ENCODE data around the gene IGSF21.

Gene IGSF21

DNA sequence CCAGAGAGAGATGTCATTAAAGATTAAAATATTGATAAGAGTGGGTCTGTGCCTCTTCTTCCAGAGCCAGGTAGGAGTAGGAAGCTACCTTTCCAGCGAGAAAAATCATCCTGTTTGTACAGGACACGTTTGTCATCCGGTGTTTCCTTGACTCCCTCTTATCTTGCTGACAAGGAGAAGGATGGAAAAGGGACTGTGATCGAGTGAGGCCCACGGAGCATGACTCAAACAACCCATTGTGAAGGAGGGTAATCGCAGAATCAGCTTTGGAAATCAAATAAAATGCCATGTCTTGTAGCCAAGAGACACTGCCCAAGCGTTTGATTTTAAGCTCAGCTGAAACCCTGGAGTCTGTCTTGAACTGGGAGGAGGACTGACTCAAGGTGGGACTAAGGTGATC lies 97.7 kb downstream of the IGSF21 start:
- no peak for DNase-seq (ENCODE audit: low read depth, low spot score)

- DNase-seq (ENCODE audit: low read depth, low spot score), result no peak
Measured at GRCh38 chr1:18211764-18212163, 104.2 kb downstream of the IGSF21 start.

- no peak for DNase-seq (ENCODE audit: low read depth, low spot score)
Measured at GRCh38 chr1:18217398-18218043, 109.9 kb downstream of the IGSF21 start.

DNA sequence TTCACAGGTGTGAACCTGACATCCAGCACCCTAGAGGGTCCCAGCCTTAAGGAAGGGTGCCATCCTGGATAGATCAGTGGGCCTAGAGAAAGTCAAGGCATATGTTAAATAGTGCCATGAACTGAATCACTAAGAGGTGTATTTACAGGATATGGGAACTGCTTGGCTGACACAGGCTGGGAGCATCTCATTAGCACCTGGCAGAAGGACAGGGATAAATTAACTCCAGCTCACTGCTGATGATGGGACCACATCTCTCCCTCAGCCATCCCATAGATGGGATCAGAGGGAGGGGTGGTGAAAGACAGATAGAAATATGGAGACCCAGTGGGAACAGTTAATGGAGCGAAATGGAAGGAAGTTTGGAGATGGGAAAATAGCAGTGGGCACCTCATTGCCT lies 122.0 kb downstream of the IGSF21 start:
- DNase-seq (ENCODE audit: low read depth, low spot score), result no peak

- no peak for DNase-seq (ENCODE audit: low read depth, low spot score)
Measured at GRCh38 chr1:18230321-18230720, 122.7 kb downstream of the IGSF21 start.

DNA sequence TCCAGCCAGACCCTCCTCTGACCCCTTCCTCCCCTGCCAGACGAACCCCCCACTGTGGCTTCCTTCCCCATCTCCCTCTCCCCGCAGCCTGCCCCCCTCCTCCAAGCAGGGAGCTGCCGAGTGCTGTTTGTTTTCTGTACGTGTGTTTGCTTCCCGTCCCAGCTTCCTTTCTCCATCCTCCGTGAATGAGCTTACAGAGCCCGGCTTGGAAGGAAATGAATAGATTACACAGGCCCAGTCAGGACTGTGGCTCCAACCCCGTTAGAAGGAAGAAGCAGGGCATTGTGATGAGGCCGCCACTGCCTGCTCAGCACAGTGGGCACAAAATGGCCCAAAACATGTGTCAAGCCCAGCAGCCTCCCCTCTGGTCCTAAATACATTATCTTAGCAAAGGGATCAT lies 123.2 kb downstream of the IGSF21 start:
- no peak for DNase-seq (ENCODE audit: low read depth, low spot score)

DNA sequence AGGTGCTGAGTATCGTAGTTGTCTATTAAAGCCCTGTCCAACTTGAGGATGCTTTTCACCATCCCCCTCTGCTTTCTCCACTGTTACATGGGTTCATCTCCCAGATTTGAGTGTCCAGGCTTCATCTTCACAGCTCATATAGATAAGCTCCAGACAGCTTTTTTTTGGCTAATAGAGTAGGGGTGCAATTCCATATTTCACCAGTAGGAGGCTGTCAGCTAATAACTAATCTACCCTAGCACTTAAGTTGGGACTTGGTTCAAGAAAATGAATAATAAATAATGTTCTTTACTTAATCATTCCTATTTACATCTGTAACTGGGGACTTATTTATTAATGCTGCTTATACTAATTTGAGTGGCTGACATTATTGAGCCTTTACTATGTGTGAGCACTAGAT lies 124.5 kb downstream of the IGSF21 start:
- DNase-seq (ENCODE audit: low read depth, low spot score), result no peak

- DNase-seq (ENCODE audit: low read depth, low spot score), result no peak
Measured at GRCh38 chr1:18233176-18233864, 125.7 kb downstream of the IGSF21 start.

- DNase-seq (ENCODE audit: low read depth, low spot score), result peak; percentile 32
Measured at GRCh38 chr1:18234790-18235242, 127.2 kb downstream of the IGSF21 start.

DNA sequence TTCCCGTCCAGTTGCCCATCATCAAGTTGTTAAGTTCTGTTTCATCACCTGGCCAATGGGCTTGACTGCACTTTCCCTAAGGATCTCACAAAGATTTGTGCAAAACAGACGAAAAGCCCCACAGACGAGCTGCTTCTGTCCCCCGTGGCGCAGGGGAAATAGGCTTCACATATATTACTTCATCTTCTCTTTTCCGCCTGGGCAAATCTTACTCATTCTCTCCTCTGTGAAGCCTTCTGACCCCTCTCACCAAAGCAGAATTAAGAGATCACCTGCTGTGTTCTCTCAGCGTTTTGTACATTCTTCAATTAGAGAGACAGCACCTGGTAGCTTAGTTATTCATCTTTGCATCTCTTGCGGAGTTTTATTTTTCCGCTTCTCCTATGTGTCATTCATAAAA lies 129.8 kb downstream of the IGSF21 start:
- no peak for DNase-seq (ENCODE audit: low read depth, low spot score)

- DNase-seq (ENCODE audit: low read depth, low spot score), result no peak
Measured at GRCh38 chr1:18238190-18238589, 130.6 kb downstream of the IGSF21 start.

DNA sequence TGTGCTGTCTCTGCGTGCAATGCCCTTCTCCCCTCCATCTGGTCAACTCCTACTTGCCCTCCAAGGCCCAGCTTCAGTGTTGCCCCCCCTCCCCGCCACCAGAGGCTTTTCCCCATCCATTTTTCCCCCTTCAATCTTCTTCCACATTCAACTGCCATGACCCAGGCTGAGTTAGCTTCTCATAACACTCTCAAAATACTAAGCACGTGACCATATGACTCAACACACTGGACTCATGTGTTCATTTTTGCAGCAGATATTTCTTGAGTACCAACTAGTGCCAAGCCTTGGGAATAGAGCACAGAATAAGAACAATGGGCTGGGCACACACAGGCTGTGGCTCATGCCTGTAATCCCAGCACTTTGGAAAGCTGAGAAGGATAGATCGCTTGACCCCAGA lies 132.1 kb downstream of the IGSF21 start:
- no peak for DNase-seq (ENCODE audit: low read depth, low spot score)

GRCh38 chr1:18240906-18241305 lies 133.3 kb downstream of the IGSF21 start:
- DNase-seq (ENCODE audit: low read depth, low spot score), result no peak

GRCh38 chr1:18241891-18242290 lies 134.3 kb downstream of the IGSF21 start:
- DNase-seq (ENCODE audit: low read depth, low spot score), result no peak

DNA sequence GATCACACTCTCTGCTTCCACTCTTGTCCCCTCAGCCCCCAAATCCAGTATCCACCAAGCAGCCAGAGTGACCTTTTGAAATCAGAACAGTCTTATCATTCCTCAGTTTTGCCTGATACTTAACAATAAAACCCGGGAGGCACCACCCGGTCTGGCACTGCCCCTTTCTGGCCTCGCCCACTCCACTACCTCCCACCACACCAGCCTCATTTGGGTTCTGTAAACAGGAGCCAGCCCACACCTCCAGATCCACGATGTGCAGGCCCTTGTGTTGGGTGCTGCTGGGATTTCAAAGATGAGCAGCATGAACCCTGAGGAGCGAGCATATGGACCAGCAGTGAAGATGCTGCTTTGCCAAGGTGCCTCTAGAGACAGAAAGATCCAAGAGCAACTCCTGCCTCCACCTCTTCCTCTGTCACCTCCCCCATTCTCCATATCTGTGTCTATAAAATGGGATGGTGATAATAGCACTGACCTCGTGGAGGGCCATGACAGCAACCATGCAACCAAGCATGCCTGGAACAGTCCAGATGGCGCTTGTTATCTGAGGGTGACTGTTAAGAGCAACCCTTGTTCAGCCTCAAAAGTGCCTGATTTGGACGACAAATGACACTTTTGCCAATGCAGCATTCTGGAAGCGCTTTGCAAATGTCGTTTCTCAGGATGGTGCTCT lies 136.0 kb downstream of the IGSF21 start:
- no peak for DNase-seq (ENCODE audit: low read depth, low spot score)

GRCh38 chr1:18244762-18245161 lies 137.2 kb downstream of the IGSF21 start:
- no peak for DNase-seq (ENCODE audit: low read depth, low spot score)

GRCh38 chr1:18245647-18246046 lies 138.0 kb downstream of the IGSF21 start:
- no peak for DNase-seq (ENCODE audit: low read depth, low spot score)

GRCh38 chr1:18246543-18246942 lies 138.9 kb downstream of the IGSF21 start:
- DNase-seq (ENCODE audit: low read depth, low spot score), result no peak

DNA sequence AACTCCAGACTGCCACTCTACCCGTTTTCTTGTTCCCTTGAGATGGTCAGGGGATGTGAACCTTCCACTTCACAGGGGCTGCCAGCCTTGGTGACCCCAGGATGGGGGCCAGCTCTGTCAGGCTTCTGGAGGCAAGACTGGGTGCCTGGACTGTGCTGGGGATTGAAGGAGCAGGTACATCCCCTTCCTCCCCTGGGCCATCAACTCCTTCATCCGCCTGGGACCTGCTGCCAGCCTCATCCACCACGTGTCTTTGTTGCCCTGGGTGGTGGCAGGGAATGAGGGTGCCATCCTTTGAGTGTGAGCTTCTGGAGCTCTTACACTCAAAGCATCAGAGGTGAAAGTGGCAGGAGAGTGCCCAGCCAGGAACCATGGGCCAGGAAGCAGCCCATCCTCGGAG lies 139.6 kb downstream of the IGSF21 start:
- DNase-seq (ENCODE audit: low read depth, low spot score), result no peak

DNA sequence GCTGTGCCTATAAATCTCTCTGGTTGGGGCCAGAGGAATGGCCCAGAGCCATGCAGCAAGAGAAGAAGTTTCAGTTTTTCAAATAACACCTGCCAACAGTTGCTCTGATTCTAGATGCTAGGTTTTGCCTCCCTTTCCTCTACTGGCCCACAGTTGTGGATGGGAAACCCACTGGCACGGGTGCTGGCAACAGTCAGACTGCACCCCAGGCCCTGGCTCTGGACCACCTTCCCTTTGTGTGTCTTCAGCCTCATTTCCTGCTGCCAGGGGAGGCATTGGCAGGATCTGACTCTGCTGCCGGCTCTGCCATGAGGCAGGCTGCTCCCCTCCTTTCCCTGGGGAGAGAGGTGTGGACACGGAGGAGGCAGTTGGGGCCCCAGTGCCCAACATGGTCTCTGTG lies 142.0 kb downstream of the IGSF21 start:
- no peak for DNase-seq (ENCODE audit: low read depth, low spot score)

DNA sequence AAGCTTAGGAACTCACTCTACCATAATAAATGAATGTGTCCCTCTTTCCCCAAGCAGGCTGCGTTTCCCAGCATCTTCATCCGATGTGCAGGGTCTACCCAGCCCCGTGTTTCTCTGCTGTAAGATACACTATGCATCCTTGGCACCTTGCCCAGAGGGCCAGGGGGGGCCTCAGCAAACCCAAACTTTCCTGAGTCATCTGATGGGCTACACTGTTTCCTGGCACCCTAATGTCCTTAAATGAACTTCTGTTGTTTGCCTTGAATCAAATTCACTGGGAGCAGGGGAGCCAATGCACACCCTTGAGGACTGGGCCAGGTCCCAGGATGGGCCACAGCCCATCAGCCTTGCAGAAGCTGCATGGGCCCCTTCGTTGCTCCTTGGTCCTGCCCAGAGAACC lies 145.5 kb downstream of the IGSF21 start:
- DNase-seq (ENCODE audit: low read depth, low spot score), result no peak

DNA sequence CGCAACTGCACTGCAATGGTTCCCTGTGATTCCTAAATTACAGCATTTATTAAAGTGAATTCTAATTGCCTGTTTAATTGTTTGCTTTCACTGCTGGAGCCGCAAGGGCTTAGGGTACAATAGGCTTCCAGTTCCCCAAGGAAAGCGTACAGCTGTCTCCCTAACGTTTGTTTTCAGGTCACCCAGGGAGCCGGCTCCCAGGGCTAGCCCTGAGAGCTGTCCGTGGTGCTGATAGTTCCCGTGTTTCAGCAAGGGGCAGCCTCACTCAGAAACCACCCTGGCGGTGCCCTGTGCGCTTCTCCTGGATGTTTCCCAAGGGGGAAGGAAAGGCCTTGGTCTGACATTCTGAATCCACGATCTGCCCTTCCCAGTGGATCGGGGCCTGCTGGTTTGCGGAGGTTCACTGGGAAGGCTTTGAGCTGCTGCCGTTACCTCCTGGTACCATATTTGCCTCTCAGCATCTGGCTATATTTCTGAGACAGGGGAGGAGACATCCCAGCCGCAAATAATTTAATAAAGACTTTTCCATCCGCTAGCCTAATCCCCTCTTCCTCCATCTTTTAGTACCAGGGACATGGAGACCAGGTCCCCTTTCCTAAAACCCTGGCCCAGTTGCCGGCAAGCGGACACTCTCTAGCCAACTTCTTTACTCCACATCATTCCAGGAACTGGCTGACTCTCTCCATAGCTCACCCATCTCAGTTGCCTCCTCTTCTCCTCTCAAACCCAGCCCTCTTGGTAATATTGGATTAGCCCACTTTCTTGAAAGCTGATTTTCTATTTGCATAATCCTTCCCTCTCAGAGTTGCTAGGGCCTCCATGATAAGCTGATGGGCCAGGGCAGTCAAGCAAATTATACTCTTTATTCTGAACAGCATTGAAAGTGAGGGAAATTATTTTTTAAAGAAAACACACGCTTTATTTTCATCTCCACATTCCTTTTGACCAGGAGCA lies 149.0 kb downstream of the IGSF21 start:
- DNase-seq (ENCODE audit: low read depth, low spot score), result peak; percentile 78
